DLD1 (cell line): ENCODE measurements around the gene RGS19.

ENCODE experiments used
- in situ Hi-C: cut with HindIII; loops from 2 replicates; pipeline ENCODE4 v1.10.0; 2017; ENCODE audit warnings: low sequenced_read_pairs

Gene RGS19

GRCh38 chr20:64077876-64078551 lies 1.3 kb downstream of the RGS19 start:
- in situ Hi-C loops = no loop called here

- in situ Hi-C loops = no loop called here
Observed at GRCh38 chr20:64077541-64077875, 1.8 kb downstream of the RGS19 start.

GRCh38 chr20:64077094-64077493 lies 2.2 kb downstream of the RGS19 start:
- in situ Hi-C loops = no loop called here

GRCh38 chr20:64076061-64076997 lies 3.0 kb downstream of the RGS19 start:
- in situ Hi-C loops = no loop called here

- in situ Hi-C loops = no loop called here
Observed at GRCh38 chr20:64075556-64075955, 3.8 kb downstream of the RGS19 start.

GRCh38 chr20:64074963-64075362 lies 4.4 kb downstream of the RGS19 start:
- in situ Hi-C loops = no loop called here

- in situ Hi-C loops = no loop called here
Observed at GRCh38 chr20:64074184-64074789, 5.0 kb downstream of the RGS19 start.

- in situ Hi-C loops = no loop called here
Observed at GRCh38 chr20:64073476-64074183, 5.7 kb downstream of the RGS19 start.

- in situ Hi-C loops = no loop called here
Observed at GRCh38 chr20:64072498-64073063, 6.7 kb downstream of the RGS19 start.

GRCh38 chr20:64071341-64072332 lies 7.7 kb downstream of the RGS19 start:
- in situ Hi-C loops = no loop called here

- in situ Hi-C loops = no loop called here
Observed at GRCh38 chr20:64070244-64070993, 8.9 kb downstream of the RGS19 start.

- in situ Hi-C loops = no loop called here
Observed at GRCh38 chr20:64069614-64070243, 9.6 kb downstream of the RGS19 start.

GRCh38 chr20:64069209-64069613 lies 10.1 kb downstream of the RGS19 start:
- in situ Hi-C loops = no loop called here

- in situ Hi-C loops = no loop called here
Observed at GRCh38 chr20:64068386-64069208, 10.7 kb downstream of the RGS19 start.

- in situ Hi-C loops = no loop called here
Observed at GRCh38 chr20:64067733-64068307, 11.5 kb downstream of the RGS19 start.

GRCh38 chr20:64067005-64067632 lies 12.2 kb downstream of the RGS19 start:
- in situ Hi-C loops = no loop called here

- in situ Hi-C loops = no loop called here
Observed at GRCh38 chr20:64065974-64066343, 13.4 kb downstream of the RGS19 start.
